Ishikawa (cell line): Measurements from ENCODE around the gene FSD2.

Experiments used
- CEBPB ChIP-seq: IDR thresholded peaks from 2 replicates; pipeline ENCODE4 v1.6.1; 2012
- CREB1 ChIP-seq: IDR thresholded peaks from 2 replicates; pipeline ENCODE4 v1.6.1; 2012; ENCODE audit warnings: low read depth
- EGR1 ChIP-seq: IDR thresholded peaks from 2 replicates; pipeline ENCODE4 v1.6.1; 2012
- EP300 ChIP-seq: IDR thresholded peaks from 2 replicates; pipeline ENCODE4 v1.6.1; 2012; ENCODE audit warnings: borderline replicate concordance
- FOXM1 ChIP-seq: IDR thresholded peaks from 2 replicates; pipeline ENCODE4 v1.6.1; 2012; ENCODE audit warnings: low read depth, borderline replicate concordance
- MAX ChIP-seq: IDR thresholded peaks from 2 replicates; pipeline ENCODE4 v1.6.1; 2012
- NFIC ChIP-seq: IDR thresholded peaks from 2 replicates; pipeline ENCODE4 v1.6.1; 2012
- RAD21 ChIP-seq: IDR thresholded peaks from 2 replicates; pipeline ENCODE4 v1.6.1; 2012; ENCODE audit warnings: low read depth
- TAF1 ChIP-seq: IDR thresholded peaks from 2 replicates; pipeline ENCODE4 v1.6.1; 2012; ENCODE audit warnings: low read depth, mild to moderate bottlenecking
- TCF12 ChIP-seq: IDR thresholded peaks from 2 replicates; pipeline ENCODE4 v1.6.1; 2012; ENCODE audit warnings: low read depth
- TEAD4 ChIP-seq: IDR thresholded peaks from 2 replicates; pipeline ENCODE4 v1.6.1; 2012
- USF1 ChIP-seq: IDR thresholded peaks from 2 replicates; pipeline ENCODE4 v1.6.1; 2012
- YY1 ChIP-seq: IDR thresholded peaks from 2 replicates; pipeline ENCODE4 v1.6.1; 2012; ENCODE audit warnings: low read depth
- ZBTB7A ChIP-seq: IDR thresholded peaks from 2 replicates; pipeline ENCODE4 v1.6.1; 2012; ENCODE audit warnings: low read depth
- TF ChIP-seq, protein P1 (sequence below): IDR thresholded peaks from 2 replicates; pipeline ENCODE4 v1.6.1; 2012; ENCODE audit warnings: low read depth, mild to moderate bottlenecking

The FSD2 gene, protein sequence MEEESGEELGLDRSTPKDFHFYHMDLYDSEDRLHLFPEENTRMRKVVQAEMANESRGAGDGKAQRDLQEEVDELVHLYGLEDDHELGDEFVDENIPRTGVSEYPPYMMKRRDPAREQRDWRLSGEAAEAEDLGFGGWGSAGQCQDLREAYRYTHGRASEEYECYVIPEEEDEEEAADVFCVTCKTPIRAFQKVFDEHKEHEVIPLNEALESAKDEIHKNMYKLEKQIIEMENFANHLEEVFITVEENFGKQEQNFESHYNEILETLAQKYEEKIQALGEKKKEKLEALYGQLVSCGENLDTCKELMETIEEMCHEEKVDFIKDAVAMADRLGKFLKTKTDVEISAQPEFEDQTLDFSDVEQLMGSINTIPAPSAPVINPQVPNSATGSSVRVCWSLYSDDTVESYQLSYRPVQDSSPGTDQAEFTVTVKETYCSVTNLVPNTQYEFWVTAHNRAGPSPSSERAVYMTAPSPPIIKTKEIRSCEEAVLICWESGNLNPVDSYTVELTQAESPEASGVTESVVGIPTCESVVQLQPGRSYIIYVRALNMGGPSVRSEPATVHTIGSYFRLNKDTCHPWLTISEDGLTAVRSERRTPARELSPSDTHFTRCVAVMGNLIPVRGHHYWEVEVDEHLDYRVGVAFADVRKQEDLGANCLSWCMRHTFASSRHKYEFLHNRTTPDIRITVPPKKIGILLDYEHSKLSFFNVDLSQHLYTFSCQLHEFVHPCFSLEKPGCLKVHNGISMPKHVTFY

GRCh38 chr15:82805994-82806406, at the start of gene FSD2:
FSD2 (minus strand) TSS chr15:82806069; CDS start chr15:82787390, 18,679 bp downstream.
- TF ChIP-seq, protein P1, sequence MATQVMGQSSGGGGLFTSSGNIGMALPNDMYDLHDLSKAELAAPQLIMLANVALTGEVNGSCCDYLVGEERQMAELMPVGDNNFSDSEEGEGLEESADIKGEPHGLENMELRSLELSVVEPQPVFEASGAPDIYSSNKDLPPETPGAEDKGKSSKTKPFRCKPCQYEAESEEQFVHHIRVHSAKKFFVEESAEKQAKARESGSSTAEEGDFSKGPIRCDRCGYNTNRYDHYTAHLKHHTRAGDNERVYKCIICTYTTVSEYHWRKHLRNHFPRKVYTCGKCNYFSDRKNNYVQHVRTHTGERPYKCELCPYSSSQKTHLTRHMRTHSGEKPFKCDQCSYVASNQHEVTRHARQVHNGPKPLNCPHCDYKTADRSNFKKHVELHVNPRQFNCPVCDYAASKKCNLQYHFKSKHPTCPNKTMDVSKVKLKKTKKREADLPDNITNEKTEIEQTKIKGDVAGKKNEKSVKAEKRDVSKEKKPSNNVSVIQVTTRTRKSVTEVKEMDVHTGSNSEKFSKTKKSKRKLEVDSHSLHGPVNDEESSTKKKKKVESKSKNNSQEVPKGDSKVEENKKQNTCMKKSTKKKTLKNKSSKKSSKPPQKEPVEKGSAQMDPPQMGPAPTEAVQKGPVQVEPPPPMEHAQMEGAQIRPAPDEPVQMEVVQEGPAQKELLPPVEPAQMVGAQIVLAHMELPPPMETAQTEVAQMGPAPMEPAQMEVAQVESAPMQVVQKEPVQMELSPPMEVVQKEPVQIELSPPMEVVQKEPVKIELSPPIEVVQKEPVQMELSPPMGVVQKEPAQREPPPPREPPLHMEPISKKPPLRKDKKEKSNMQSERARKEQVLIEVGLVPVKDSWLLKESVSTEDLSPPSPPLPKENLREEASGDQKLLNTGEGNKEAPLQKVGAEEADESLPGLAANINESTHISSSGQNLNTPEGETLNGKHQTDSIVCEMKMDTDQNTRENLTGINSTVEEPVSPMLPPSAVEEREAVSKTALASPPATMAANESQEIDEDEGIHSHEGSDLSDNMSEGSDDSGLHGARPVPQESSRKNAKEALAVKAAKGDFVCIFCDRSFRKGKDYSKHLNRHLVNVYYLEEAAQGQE, result no peak
- TF ChIP-seq CREB1 (no peak), RAD21 (no peak), NFIC (no peak), EGR1 (no peak), USF1 (peak; percentile 53), EP300 (no peak), CEBPB (no peak)

DNA sequence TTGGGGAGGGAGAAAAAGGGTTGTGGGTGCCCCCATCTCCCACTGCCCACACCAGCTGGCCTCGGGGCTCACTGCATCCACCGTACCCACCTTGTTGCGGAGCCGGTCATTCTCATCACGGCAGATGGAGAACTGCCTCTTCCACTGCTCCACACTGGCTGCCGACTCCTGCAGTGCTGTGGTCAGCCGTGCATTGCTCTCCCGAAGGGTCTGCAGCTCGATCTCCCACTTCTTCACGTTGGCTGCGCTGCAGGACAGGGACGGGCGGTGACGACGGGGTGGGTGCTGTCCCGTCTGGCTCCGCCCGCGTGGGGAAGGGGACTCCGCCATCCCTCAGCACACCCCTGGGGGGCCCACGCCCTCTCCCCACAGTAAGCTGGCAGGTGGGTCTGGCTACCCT, 48.7 kb upstream of the FSD2 start:
- TF ChIP-seq MAX, result no peak
- TF ChIP-seq CREB1, result no peak
- no peak for TF ChIP-seq YY1

- TF ChIP-seq NFIC (no peak), USF1 (no peak), TEAD4 (no peak), YY1 (no peak), EGR1 (no peak), ZBTB7A (no peak), EP300 (no peak), FOXM1 (no peak), MAX (no peak), TCF12 (no peak), TAF1 (no peak)
- TF ChIP-seq, protein P1, result no peak
Observed at GRCh38 chr15:82852941-82853561, 47.2 kb upstream of the FSD2 start.

GRCh38 chr15:82851981-82852511, 46.2 kb upstream of the FSD2 start:
- TF ChIP-seq, protein P1, result no peak
- TF ChIP-seq FOXM1 (no peak), EP300 (no peak), RAD21 (no peak), CEBPB (no peak), NFIC (no peak), TCF12 (no peak), YY1 (no peak), USF1 (no peak)
